ENCODE results near the gene CD93.

Gene CD93

GRCh38 chr20:23081263-23081819 is 4.8 kb downstream of the CD93 start:
- Histone ChIP-seq H3K9me3 (replicated peaks in 1 of 2; ENCODE audit: control insufficient read depth in 2 of 2, insufficient read depth in 1 of 2, low read depth in 1 of 2, low read length in 2 of 2) (no peaks in the 10 kb centered on the region), H3K27me3 (ENCODE audit: control insufficient read depth in 3 of 3, insufficient read depth in 3 of 3, low read depth in 1 of 3, low read length in 3 of 3) (no peaks in the 10 kb centered on the region), H2AFZ (ENCODE audit: low read length) (peak overlapping the region; percentile 15), H4K91ac (ENCODE audit: low read depth, low read length, poor library complexity) (no peak overlapping the region), H3K14ac (ENCODE audit: low read length) (no peak overlapping the region), H2BK120ac (ENCODE audit: low read depth, low read length) (no peak overlapping the region), H2BK12ac (ENCODE audit: low read length) (no peak overlapping the region), H2BK15ac (ENCODE audit: low read length) (no peak overlapping the region), H3K36me3 (replicated peaks in 1 of 2; ENCODE audit: control insufficient read depth in 2 of 2, insufficient read depth in 2 of 2, low read length in 2 of 2) (no peaks in the 10 kb centered on the region), H4K8ac (ENCODE audit: low read depth, low read length) (no peak overlapping the region), H2BK5ac (ENCODE audit: low read length) (no peak overlapping the region), H3K27ac (replicated peaks; ENCODE audit: low read length) (no peak overlapping the region), H3K4me3 (ENCODE audit: low read length in 2 of 2) (no peak overlapping the region), H3K9ac (ENCODE audit: low read depth, low read length, poor library complexity) (no peak overlapping the region), H3K4me1 (ENCODE audit: control insufficient read depth in 2 of 2, insufficient read depth in 1 of 2, low read depth in 1 of 2, low read length in 2 of 2) (peaks cover 0 to 4% of the 10 kb centered on the region in 2 donors), H3K4ac (ENCODE audit: low read length) (no peak overlapping the region), H3K18ac (ENCODE audit: low read length) (no peak overlapping the region), H2AK5ac (ENCODE audit: low read depth, low read length) (no peak overlapping the region), H3K79me1 (ENCODE audit: low read depth, low read length) (no peaks in the 10 kb centered on the region), H3K23ac (ENCODE audit: low read depth, low read length, poor library complexity) (no peak overlapping the region), H3K4me2 (ENCODE audit: insufficient read depth, low read length, poor library complexity, severe bottlenecking) (no peak overlapping the region)
- no CpG with 5 or more reads among the region's 9 CpGs for WGBS, 2 donors (ENCODE audit: extremely low coverage in 2 of 2, insufficient read length in 2 of 2, insufficient replicate concordance in 1 of 2)
- DNase-seq (ENCODE audit: low spot score): no peak

GRCh38 chr20:23080521-23080920 is 5.6 kb downstream of the CD93 start:
- Histone ChIP-seq H3K4me1 (ENCODE audit: control insufficient read depth in 2 of 2, insufficient read depth in 1 of 2, low read depth in 1 of 2, low read length in 2 of 2) (peaks cover 0 to 2% of the 10 kb centered on the region in 2 donors), H3K27ac (replicated peaks; ENCODE audit: low read length) (no peak overlapping the region), H3K9me3 (replicated peaks in 1 of 2; ENCODE audit: control insufficient read depth in 2 of 2, insufficient read depth in 1 of 2, low read depth in 1 of 2, low read length in 2 of 2) (no peaks in the 10 kb centered on the region), H3K9ac (ENCODE audit: low read depth, low read length, poor library complexity) (peak overlapping the region; percentile 24), H3K36me3 (replicated peaks in 1 of 2; ENCODE audit: control insufficient read depth in 2 of 2, insufficient read depth in 2 of 2, low read length in 2 of 2) (no peaks in the 10 kb centered on the region), H2BK15ac (ENCODE audit: low read length) (no peak overlapping the region), H2BK120ac (ENCODE audit: low read depth, low read length) (no peak overlapping the region), H4K91ac (ENCODE audit: low read depth, low read length, poor library complexity) (no peak overlapping the region), H4K8ac (ENCODE audit: low read depth, low read length) (no peak overlapping the region), H3K23ac (ENCODE audit: low read depth, low read length, poor library complexity) (no peak overlapping the region), H3K4me2 (ENCODE audit: insufficient read depth, low read length, poor library complexity, severe bottlenecking) (no peak overlapping the region), H3K18ac (ENCODE audit: low read length) (peak overlapping the region; percentile 35), H2BK5ac (ENCODE audit: low read length) (no peak overlapping the region), H2AK5ac (ENCODE audit: low read depth, low read length) (no peak overlapping the region), H3K79me1 (ENCODE audit: low read depth, low read length) (no peaks in the 10 kb centered on the region), H2AFZ (ENCODE audit: low read length) (no peak overlapping the region), H2BK12ac (ENCODE audit: low read length) (no peak overlapping the region), H3K14ac (ENCODE audit: low read length) (no peak overlapping the region), H3K4ac (ENCODE audit: low read length) (no peak overlapping the region), H3K27me3 (ENCODE audit: control insufficient read depth in 3 of 3, insufficient read depth in 3 of 3, low read depth in 1 of 3, low read length in 3 of 3) (no peaks in the 10 kb centered on the region), H3K4me3 (ENCODE audit: low read length in 2 of 2) (no peak overlapping the region)
- DNase-seq (ENCODE audit: low spot score): no peak
- WGBS, 2 donors (ENCODE audit: extremely low coverage in 2 of 2, insufficient read length in 2 of 2, insufficient replicate concordance in 1 of 2): no CpG with 5 or more reads among the region's 10 CpGs

- no peak overlapping the region for H2AK5ac ChIP-seq (ENCODE audit: low read depth, low read length)
- no peak overlapping the region for H2AFZ ChIP-seq (ENCODE audit: low read length)
- no peak overlapping the region for H3K9ac ChIP-seq (ENCODE audit: low read depth, low read length, poor library complexity)
- WGBS, 2 donors (ENCODE audit: extremely low coverage in 2 of 2, insufficient read length in 2 of 2, insufficient replicate concordance in 1 of 2): no CpG with 5 or more reads among the region's 2 CpGs
- no peaks in the 10 kb centered on the region for H3K36me3 ChIP-seq (replicated peaks in 1 of 2; ENCODE audit: control insufficient read depth in 2 of 2, insufficient read depth in 2 of 2, low read length in 2 of 2)
- peaks cover 0 to 2% of the 10 kb centered on the region in 2 donors for H3K4me1 ChIP-seq (ENCODE audit: control insufficient read depth in 2 of 2, insufficient read depth in 1 of 2, low read depth in 1 of 2, low read length in 2 of 2)
- H4K8ac ChIP-seq (ENCODE audit: low read depth, low read length): no peak overlapping the region
- no peak overlapping the region for H2BK5ac ChIP-seq (ENCODE audit: low read length)
- H2BK15ac ChIP-seq (ENCODE audit: low read length): no peak overlapping the region
- no peak overlapping the region for H2BK12ac ChIP-seq (ENCODE audit: low read length)
- no peak overlapping the region for H3K4me3 ChIP-seq (ENCODE audit: low read length in 2 of 2)
- H3K23ac ChIP-seq (ENCODE audit: low read depth, low read length, poor library complexity): no peak overlapping the region
- H2BK120ac ChIP-seq (ENCODE audit: low read depth, low read length): no peak overlapping the region
- H3K79me1 ChIP-seq (ENCODE audit: low read depth, low read length): no peaks in the 10 kb centered on the region
- no peak for DNase-seq (ENCODE audit: low spot score)
- H3K18ac ChIP-seq (ENCODE audit: low read length): no peak overlapping the region
- H4K91ac ChIP-seq (ENCODE audit: low read depth, low read length, poor library complexity): no peak overlapping the region
- H3K27me3 ChIP-seq (ENCODE audit: control insufficient read depth in 3 of 3, insufficient read depth in 3 of 3, low read depth in 1 of 3, low read length in 3 of 3): no peaks in the 10 kb centered on the region
- no peak overlapping the region for H3K27ac ChIP-seq (replicated peaks; ENCODE audit: low read length)
- no peak overlapping the region for H3K4me2 ChIP-seq (ENCODE audit: insufficient read depth, low read length, poor library complexity, severe bottlenecking)
- H3K9me3 ChIP-seq (replicated peaks in 1 of 2; ENCODE audit: control insufficient read depth in 2 of 2, insufficient read depth in 1 of 2, low read depth in 1 of 2, low read length in 2 of 2): no peaks in the 10 kb centered on the region
- H3K4ac ChIP-seq (ENCODE audit: low read length): no peak overlapping the region
- H3K14ac ChIP-seq (ENCODE audit: low read length): no peak overlapping the region
Measured at GRCh38 chr20:23079926-23080325, 6.2 kb downstream of the CD93 start.

- no peak overlapping the region for H3K4me3 ChIP-seq (ENCODE audit: low read length in 2 of 2)
- no peak overlapping the region for H3K14ac ChIP-seq (ENCODE audit: low read length)
- no peak overlapping the region for H2AFZ ChIP-seq (ENCODE audit: low read length)
- no peak overlapping the region for H3K23ac ChIP-seq (ENCODE audit: low read depth, low read length, poor library complexity)
- H2BK12ac ChIP-seq (ENCODE audit: low read length): no peak overlapping the region
- peaks cover 0 to 2% of the 10 kb centered on the region in 2 donors for H3K4me1 ChIP-seq (ENCODE audit: control insufficient read depth in 2 of 2, insufficient read depth in 1 of 2, low read depth in 1 of 2, low read length in 2 of 2)
- H3K18ac ChIP-seq (ENCODE audit: low read length): no peak overlapping the region
- no peak overlapping the region for H2BK15ac ChIP-seq (ENCODE audit: low read length)
- no CpG with 5 or more reads among the region's 6 CpGs for WGBS, 2 donors (ENCODE audit: extremely low coverage in 2 of 2, insufficient read length in 2 of 2, insufficient replicate concordance in 1 of 2)
- H3K36me3 ChIP-seq (replicated peaks in 1 of 2; ENCODE audit: control insufficient read depth in 2 of 2, insufficient read depth in 2 of 2, low read length in 2 of 2): no peaks in the 10 kb centered on the region
- no peak overlapping the region for H4K91ac ChIP-seq (ENCODE audit: low read depth, low read length, poor library complexity)
- no peak overlapping the region for H2BK5ac ChIP-seq (ENCODE audit: low read length)
- H3K9ac ChIP-seq (ENCODE audit: low read depth, low read length, poor library complexity): no peak overlapping the region
- H3K4me2 ChIP-seq (ENCODE audit: insufficient read depth, low read length, poor library complexity, severe bottlenecking): no peak overlapping the region
- no peaks in the 10 kb centered on the region for H3K79me1 ChIP-seq (ENCODE audit: low read depth, low read length)
- no peak overlapping the region for H3K4ac ChIP-seq (ENCODE audit: low read length)
- no peak overlapping the region for H2AK5ac ChIP-seq (ENCODE audit: low read depth, low read length)
- H3K27ac ChIP-seq (replicated peaks; ENCODE audit: low read length): no peak overlapping the region
- H3K9me3 ChIP-seq (replicated peaks in 1 of 2; ENCODE audit: control insufficient read depth in 2 of 2, insufficient read depth in 1 of 2, low read depth in 1 of 2, low read length in 2 of 2): no peaks in the 10 kb centered on the region
- H2BK120ac ChIP-seq (ENCODE audit: low read depth, low read length): no peak overlapping the region
- H3K27me3 ChIP-seq (ENCODE audit: control insufficient read depth in 3 of 3, insufficient read depth in 3 of 3, low read depth in 1 of 3, low read length in 3 of 3): no peaks in the 10 kb centered on the region
- no peak for DNase-seq (ENCODE audit: low spot score)
- no peak overlapping the region for H4K8ac ChIP-seq (ENCODE audit: low read depth, low read length)
Measured at GRCh38 chr20:23079016-23079351, 7.1 kb downstream of the CD93 start.

Data from neuronal stem cell (in vitro differentiated cells).